ENCODE results near the gene ADAMTS16.

The ADAMTS16 gene

GRCh38 chr5:5293029-5293428 lies 152.9 kb downstream of the ADAMTS16 start:
- DNase-seq: no peak

- DNase-seq: no peak
Measured at GRCh38 chr5:5294429-5294828, 154.3 kb downstream of the ADAMTS16 start.

- no peak for DNase-seq
Measured at GRCh38 chr5:5295351-5295750, 155.2 kb downstream of the ADAMTS16 start.

GRCh38 chr5:5296051-5296450 lies 155.9 kb downstream of the ADAMTS16 start:
- DNase-seq: no peak

GRCh38 chr5:5297432-5298067 lies 157.4 kb downstream of the ADAMTS16 start:
- no peak for DNase-seq

- no peak for DNase-seq
Measured at GRCh38 chr5:5298068-5298633, 158.0 kb downstream of the ADAMTS16 start.

GRCh38 chr5:5298841-5299541 lies 158.9 kb downstream of the ADAMTS16 start:
- DNase-seq: no peak

GRCh38 chr5:5301176-5301575 lies 161.0 kb downstream of the ADAMTS16 start:
- DNase-seq: no peak

DNA sequence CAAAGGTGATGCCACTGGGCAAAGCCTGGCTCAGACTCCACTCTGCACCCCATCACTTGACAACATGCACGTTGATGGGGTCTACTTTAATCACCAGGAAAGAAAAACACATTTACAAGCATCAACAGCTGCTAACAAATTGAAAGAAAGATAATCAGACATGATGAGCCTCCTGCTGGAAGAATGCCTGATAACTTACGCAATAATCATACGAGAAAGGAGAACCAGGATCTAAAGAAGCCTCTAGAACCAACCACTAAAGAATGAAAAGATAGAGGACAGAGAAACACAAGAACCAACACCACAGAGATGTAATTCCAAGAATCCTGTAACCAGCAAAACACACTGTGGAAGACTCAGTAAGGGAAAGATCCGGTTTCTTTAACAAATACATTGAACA lies 162.1 kb downstream of the ADAMTS16 start:
- DNase-seq: no peak

GRCh38 chr5:5303242-5303641 lies 163.1 kb downstream of the ADAMTS16 start:
- DNase-seq: no peak

GRCh38 chr5:5304361-5305020 lies 164.4 kb downstream of the ADAMTS16 start:
- DNase-seq: no peak

DNA sequence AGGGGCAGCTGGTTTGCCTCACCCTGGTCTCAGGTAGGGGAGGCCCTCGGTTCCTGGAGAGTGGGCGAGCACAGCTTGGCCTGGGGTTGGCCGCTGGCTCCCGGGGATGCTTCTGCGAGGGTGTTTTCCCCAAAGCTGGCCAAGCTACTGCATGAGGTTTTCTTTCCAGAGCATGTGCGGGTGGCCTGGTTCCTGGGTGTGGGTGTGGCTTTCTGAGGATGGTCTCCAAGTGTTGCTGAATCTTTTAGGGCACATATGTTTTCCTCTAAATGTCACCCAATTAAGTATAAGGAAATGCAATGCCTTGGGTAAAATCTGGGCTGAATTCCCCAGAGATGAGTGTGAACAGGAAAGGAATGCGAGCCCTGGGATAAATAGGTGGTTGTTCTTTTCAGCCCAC lies 166.6 kb downstream of the ADAMTS16 start:
- DNase-seq: no peak

- no peak for DNase-seq
Measured at GRCh38 chr5:5308319-5308718, 168.2 kb downstream of the ADAMTS16 start.

DNA sequence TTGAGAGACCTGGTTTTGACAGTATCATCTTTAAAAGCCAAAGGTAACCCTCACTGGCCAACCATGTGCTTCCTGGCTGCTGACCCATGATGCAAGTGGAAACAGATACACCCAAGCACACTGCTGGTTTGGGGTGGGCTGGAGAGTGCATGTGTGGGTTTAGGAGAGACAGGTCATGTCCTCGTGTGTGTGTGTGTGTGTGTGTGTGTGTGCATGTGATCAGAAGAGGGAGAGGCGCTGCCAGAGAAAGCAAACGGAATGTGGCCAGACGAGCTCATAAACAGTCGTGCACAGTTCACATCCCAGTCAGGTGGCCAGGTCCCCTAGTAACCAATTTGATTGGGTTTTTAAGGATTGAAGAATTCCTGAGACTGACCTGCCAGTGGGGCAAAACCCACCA lies 169.5 kb downstream of the ADAMTS16 start:
- DNase-seq: no peak

DNA sequence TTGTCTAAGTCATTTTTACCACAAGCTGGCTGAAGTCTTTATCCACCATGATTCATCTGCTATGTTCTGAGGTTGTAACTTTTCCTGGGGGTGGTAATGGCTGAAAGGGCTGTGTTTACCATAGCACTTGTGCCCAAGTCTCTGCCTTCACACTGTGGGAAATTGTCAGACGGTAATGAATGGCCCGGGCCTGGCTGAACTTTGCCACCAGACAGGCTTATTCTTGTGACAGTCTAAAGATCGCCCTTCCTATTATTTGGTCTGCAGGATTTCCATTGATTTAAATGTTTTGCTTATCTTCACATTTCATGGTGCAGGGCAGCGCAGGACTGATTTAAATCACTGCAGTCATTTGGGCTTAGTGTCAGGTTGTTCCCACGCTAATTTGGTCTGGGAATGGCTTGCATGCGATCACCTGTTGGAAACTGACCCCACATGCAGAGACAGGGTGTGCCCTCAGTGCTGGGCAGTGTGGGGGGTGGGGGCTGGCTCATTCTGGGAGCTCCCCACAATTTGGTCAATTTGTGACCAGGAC lies 173.0 kb downstream of the ADAMTS16 start:
- no peak for DNase-seq

GRCh38 chr5:5314166-5314565 lies 174.0 kb downstream of the ADAMTS16 start:
- no peak for DNase-seq

DNA sequence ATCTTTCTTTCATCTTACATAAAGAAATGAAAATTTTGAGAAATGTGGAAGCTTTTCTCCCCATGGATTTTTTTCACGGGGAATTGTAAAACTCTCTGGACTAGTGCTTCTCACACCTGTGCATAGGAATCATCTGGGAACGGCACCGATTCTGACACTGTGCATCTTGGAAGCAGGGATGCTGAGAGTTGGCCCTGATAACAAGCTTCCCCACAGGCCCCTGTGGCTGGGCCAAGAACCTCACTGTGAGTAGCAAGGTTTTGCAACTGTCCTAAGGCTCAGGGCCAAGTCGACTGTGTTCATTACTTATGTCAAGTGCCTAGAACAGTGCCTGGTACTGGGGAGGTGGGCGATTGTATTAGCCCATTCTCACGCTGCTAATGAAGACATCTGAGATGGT lies 174.5 kb downstream of the ADAMTS16 start:
- no peak for DNase-seq

DNA sequence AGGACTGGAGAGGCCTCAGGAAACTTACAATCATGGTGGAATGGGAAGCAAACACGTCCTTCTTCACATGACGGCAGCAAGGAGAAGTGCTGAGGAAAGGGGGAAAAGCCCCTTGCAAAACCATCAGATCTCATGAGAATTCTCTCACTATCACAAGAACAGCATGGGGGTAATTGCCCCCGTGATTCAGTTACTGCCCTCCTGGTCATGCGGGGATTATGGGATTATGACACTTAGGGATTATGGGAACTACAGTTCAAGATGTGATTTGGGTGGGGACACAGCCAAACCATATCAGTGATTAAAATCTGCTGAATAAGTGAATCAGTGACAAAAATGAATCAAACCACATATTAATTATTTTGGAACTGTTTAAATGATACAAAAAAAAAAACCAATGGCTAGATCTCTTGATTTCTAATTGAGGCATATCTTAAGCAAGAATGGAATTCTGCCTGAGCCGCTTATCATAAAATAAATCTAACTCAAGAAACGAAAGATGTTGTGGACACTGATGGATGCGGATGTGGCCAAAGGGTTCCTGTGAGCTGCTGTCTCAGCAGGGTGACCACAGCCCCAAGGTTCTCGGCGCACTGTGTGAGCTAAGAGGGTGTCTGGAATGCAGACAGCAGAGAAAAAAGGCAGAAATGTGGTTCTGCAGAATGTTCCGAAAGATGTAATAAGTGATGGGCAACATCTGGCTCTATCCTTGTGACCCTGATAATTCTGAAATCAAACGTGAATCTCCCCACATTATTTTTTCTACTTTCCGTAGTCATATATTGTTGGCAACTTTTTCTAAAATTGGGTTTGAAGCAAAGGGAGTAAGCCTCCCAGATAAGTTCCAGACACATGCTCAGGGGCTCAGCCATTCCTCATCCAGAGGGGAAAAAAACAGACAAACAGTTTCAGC lies 175.2 kb downstream of the ADAMTS16 start:
- DNase-seq: no peak

DNA sequence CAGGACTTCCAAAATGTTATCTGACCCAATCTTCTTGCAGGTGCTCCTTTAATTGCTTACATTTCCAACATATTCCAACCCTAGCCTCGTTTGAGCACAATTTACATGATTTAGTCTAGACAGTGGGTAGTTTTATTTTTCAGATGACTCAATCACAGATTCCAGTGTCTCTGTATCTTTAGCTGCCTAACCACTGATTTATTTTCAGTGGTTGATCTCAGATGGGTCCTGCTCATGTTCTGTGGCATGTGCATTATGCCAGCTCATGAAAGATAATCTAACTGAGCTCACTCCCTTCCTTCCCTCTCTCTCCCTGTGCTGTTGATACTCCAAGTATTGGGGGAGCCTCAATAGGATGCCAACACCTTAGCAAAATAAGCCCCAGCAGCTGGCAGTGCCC lies 176.2 kb downstream of the ADAMTS16 start:
- DNase-seq: no peak

DNA sequence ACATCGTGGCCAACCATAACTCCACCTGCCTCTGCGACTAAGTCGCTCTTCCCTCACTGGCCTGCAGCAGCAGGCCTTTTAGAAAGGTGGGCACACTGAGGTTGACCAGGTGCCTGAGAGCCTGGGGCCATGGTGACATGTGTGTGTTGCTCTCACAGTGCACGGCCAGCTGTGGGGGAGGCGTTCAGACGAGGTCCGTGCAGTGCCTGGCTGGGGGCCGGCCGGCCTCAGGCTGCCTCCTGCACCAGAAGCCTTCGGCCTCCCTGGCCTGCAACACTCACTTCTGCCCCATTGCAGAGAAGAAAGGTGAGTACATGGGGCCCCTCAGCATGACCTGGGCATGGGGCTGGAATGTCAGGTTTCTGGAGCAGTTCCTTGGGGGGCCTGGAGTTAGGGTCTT lies 177.8 kb downstream of the ADAMTS16 start:
- DNase-seq: no peak

DNA sequence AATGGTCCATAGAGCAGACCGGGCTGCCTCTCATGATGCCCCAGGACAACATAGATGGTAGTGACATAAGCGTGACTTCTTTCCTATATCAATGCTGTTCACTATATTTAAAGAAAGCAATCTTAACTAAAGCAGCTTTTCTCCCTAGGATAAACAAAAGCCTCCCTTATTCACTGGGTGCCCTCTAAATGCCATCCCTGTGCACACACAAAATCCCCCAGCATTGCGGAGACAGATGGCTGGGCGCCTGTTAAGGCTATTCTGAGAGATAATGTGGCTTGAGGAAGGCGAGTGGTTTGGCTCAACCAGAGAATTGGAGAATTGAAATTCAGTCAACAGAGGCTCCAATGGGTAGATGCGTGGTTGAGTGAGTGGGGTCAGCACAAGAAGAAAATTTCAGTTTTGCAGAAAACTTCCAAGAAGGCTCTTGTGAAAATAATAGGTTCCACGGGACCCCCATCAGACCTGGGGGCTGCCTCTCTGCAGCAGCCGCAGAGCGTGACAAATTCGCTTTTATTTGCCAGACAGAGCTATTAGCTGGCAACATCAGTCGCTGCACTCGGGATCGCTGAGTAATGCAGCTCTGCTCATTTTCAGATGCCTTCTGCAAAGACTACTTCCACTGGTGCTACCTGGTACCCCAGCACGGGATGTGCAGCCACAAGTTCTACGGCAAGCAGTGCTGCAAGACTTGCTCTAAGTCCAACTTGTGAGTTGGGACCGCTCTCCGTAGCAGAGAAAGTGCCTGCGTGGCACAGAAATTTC lies 178.5 kb downstream of the ADAMTS16 start:
- no peak for DNase-seq
